Chondrocyte (in vitro differentiated cells): Measurements from ENCODE around the gene IZUMO1R. TPM values are rescaled to one million over a fixed set of nuclear protein-coding genes. Genes with fewer than 3 reads are reported as not detected.

Experiments used
- total RNA-seq: library from RNA; stranded (reverse); gene quantifications from 3 replicates; pipeline ENCODE4 v1.2.1, GENCODE V29; 2021

IZUMO1R gene
- total RNA-seq, 1 donor from 2014 or later, result not detected

Other genes with a start within 250 kb of the IZUMO1R start
- 25.6 to 36.4 TPM (median 35.7 TPM) in 3 replicates for gene PANX1, start 175.7 kb upstream of the IZUMO1R start, total RNA-seq
- gene GPR83, start 96.8 kb downstream of the IZUMO1R start, total RNA-seq, result 0.05 TPM in 1 of 3 replicates, not detected in the others
- 13.7 to 21.7 TPM (median 15.5 TPM) in 3 replicates for gene MRE11, start 189.3 kb downstream of the IZUMO1R start, total RNA-seq
- gene ANKRD49, start 189.4 kb downstream of the IZUMO1R start, total RNA-seq, result 8.6 to 11.2 TPM (median 8.9 TPM) in 3 replicates
- not detected in 3 replicates for gene C11orf97, start 207.9 kb downstream of the IZUMO1R start, total RNA-seq
- 4.6 to 8.6 TPM (median 7.7 TPM) in 3 replicates for gene FUT4, start 239.3 kb downstream of the IZUMO1R start, total RNA-seq